HG03575 (cell line): Measurements from ENCODE around the gene TAPT1.

Experiments used
- ATAC-seq: cut with Tn5 transposase; IDR thresholded peaks from one replicate; pipeline ENCODE4 v1.9.1; 2021; ENCODE audit not compliant: unreplicated experiment, insufficient number of reproducible peaks, low FRiP score; ENCODE audit errors: extremely low read depth

The TAPT1 gene

GRCh38 chr4:16192631-16193518 lies 33.4 kb downstream of the TAPT1 start:
- no peak for ATAC-seq

- ATAC-seq, result no peak
Observed at GRCh38 chr4:16192057-16192456, 34.2 kb downstream of the TAPT1 start.

- no peak for ATAC-seq
Observed at GRCh38 chr4:16187455-16187854, 38.8 kb downstream of the TAPT1 start.

GRCh38 chr4:16186986-16187385 lies 39.3 kb downstream of the TAPT1 start:
- no peak for ATAC-seq

- no peak for ATAC-seq
Observed at GRCh38 chr4:16183604-16184003, 42.7 kb downstream of the TAPT1 start.

GRCh38 chr4:16176621-16177020 lies 49.6 kb downstream of the TAPT1 start:
- ATAC-seq, result no peak

- ATAC-seq, result no peak
Observed at GRCh38 chr4:16171831-16172230, 54.4 kb downstream of the TAPT1 start.

- no peak for ATAC-seq
Observed at GRCh38 chr4:16169490-16169889, 56.8 kb downstream of the TAPT1 start.

- no peak for ATAC-seq
Observed at GRCh38 chr4:16168710-16169388, 57.4 kb downstream of the TAPT1 start.

GRCh38 chr4:16168144-16168543 lies 58.1 kb downstream of the TAPT1 start:
- no peak for ATAC-seq

- no peak for ATAC-seq
Observed at GRCh38 chr4:16165931-16166330, 60.3 kb downstream of the TAPT1 start.

- no peak for ATAC-seq
Observed at GRCh38 chr4:16162891-16163290, 63.4 kb downstream of the TAPT1 start.

GRCh38 chr4:16161851-16162408 lies 64.3 kb downstream of the TAPT1 start:
- ATAC-seq, result no peak

GRCh38 chr4:16160457-16160856 lies 65.8 kb downstream of the TAPT1 start:
- no peak for ATAC-seq

GRCh38 chr4:16159286-16159685 lies 67.0 kb downstream of the TAPT1 start:
- ATAC-seq, result no peak

GRCh38 chr4:16158504-16158852 lies 67.8 kb downstream of the TAPT1 start:
- ATAC-seq, result no peak

GRCh38 chr4:16157609-16158503 lies 68.4 kb downstream of the TAPT1 start:
- no peak for ATAC-seq

- no peak for ATAC-seq
Observed at GRCh38 chr4:16155528-16156169, 70.6 kb downstream of the TAPT1 start.

- no peak for ATAC-seq
Observed at GRCh38 chr4:16154451-16154850, 71.8 kb downstream of the TAPT1 start.
